NCI-H1694 treated with DMSO at 0.1 percent for 48 hours (cell line): ENCODE results near the gene RCBTB1.
"Not testable (repeated sequence)": the region's sequence is repeated elsewhere in the genome, so short reads cannot be mapped to it uniquely, and the experiment has no call there.

ENCODE experiments used
- DNase-seq: peaks from one replicate; lab custom pipeline; 2025; lab: John Stamatoyannopoulos, UW

The RCBTB1 gene

DNA sequence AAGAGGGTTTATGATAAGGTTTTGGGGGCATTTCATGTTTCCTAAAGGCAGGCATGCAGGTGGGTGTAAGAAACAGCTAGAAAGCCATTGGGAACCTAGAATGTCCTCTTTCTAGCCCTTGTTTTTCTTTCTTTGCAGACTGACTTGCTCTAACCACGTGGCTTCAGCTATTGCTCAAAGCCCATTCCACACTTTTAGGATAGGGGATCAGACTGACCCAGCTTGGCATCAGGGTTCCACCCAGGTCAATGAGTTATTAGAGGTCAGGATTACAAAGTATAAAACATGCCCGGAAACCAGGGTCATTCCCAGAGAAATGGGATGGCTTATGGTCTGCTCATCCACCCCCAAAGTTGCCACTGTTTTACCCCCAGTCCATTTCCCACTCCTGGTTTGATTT is 72.8 kb downstream of the RCBTB1 start:
- DNase-seq: no peak

GRCh38 chr13:49503951-49504350 is 81.4 kb downstream of the RCBTB1 start:
- DNase-seq: no peak

DNA sequence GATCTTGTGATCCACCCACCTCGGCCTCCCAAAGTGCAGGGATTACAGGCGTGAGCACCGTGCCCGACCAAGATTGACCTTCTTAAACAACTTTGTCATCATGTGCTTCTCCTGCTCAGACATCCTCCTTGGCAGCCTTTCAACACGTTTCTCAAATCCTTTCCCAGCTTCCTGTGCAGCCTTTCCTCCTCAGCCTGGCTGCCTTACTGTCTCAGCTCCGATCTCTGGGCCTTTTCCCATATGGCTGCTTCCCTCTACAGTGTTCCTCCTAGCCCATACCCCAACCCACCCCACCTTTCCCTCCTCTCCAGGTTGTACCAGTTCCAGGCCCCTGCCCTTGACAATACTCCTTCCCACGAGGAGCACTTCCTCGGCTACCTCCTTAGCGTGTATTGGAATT is 82.4 kb downstream of the RCBTB1 start:
- DNase-seq: no peak

GRCh38 chr13:49499889-49500660 is 85.3 kb downstream of the RCBTB1 start:
- DNase-seq: no peak

DNA sequence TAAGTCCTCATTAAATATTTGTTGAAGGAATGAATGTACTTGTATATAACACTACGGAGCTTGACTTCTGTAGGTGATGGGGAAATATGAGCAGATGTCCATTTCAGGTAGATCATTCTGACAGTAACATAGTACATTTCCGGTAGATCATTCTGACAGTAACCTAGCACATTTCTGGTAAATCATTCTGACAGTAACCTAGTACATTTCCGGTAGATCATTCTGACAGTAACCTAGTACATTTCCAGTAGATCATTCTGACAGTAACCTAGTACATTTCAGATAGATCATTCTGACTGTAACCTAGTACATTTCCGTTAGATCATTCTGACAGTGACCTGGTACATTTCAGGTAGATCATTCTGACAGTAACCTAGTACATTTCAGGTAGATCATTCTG is 87.2 kb downstream of the RCBTB1 start:
- DNase-seq: no peak

DNA sequence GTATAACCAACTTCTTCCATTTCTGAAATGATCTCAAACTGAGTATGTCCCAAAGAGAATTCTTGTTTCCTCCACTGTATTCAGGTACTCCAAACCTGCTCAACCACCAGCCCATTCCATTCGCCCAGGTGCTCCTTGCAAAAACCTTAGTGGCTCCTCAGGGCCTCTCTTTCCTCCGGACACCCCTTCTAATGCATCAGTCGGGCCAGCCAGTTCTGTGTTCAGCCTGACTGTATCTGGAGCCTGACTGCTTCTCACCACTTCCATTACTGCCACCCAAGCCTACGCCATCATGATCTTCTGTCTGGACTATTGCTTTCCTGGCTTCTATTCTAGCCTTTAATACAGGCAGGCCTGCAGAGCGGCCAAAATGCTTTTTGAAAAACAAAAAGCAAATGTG is 88.1 kb downstream of the RCBTB1 start:
- no peak for DNase-seq

- DNase-seq: not testable (repeated sequence)
Measured at GRCh38 chr13:49496837-49497236, 88.5 kb downstream of the RCBTB1 start.

GRCh38 chr13:49495783-49496762 is 89.3 kb downstream of the RCBTB1 start, which contains the start of gene PHF11:
TSS of gene PHF11 (plus strand) at chr13:49495953. CDS start at chr13:49496002, 49 bp downstream.
- DNase-seq: no peak

GRCh38 chr13:49494645-49495044 is 90.7 kb downstream of the RCBTB1 start:
- no peak for DNase-seq

DNA sequence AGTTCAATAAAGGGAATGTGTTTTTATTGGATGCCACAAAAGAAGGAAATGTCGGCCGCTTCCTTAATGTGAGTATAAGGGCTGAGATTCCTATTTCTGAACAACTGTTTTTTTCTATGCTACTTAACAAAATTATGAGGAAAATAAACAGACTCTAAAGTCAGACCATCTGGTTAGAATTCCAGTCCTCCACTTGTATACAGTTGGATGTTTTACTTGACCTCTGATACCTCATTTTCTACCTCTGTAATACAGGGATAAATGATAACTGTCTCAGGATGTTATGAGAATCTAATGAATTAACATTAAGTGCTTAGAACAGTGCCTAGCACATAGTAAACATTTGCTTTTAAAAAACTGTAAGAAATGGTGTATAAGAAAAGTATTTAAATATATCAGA is 96.8 kb downstream of the RCBTB1 start:
- no peak for DNase-seq
